Psoas muscle (tissue), 8 donors: ENCODE data around the gene SRRM5. TPM values are rescaled to one million over a fixed set of nuclear protein-coding genes. Genes with fewer than 3 reads are reported as not detected.
"Not testable (repeated sequence)": the region's sequence is repeated elsewhere in the genome, so short reads cannot be mapped to it uniquely, and the experiment has no call there.

Experiments
- ATAC-seq, 4 donors: fragments of 200-7000 bp; cut with Tn5 transposase; one replicate each; pipeline ENCODE4 v1.9.1; 2020; ENCODE audit warnings: moderate library complexity in 3 of 4, mild to moderate bottlenecking in 2 of 4
- DNase-seq, 2 donors: peaks; one replicate each; pipeline ENCODE4 v3.0.0-alpha.2; 2020
- H3K27ac ChIP-seq: fragments of 200-600 bp; one replicate; pipeline ENCODE4 v1.8.0; 2022
- H3K27me3 ChIP-seq, 3 donors: fragments of 200-600 bp in 1 of 3; one replicate each; pipeline versions ENCODE4 v1.6.1 to v1.8.0; 2013 to 2022; ENCODE audit warnings: low read length in 2 of 3, mild to moderate bottlenecking in 2 of 3, moderate library complexity in 1 of 3; ENCODE audit not compliant: insufficient read depth in 3 of 3
- H3K36me3 ChIP-seq, 2 donors: fragments of 200-600 bp in 1 of 2; one replicate each; pipeline versions ENCODE4 v1.6.1 to v1.8.0; 2013 to 2022; ENCODE audit warnings: low read depth in 1 of 2, mild to moderate bottlenecking in 1 of 2, moderate library complexity in 1 of 2; ENCODE audit not compliant: insufficient read depth in 1 of 2
- H3K4me1 ChIP-seq: fragments of 200-600 bp; one replicate; pipeline ENCODE4 v1.8.0; 2022
- H3K4me3 ChIP-seq: fragments of 200-600 bp; one replicate; pipeline ENCODE4 v1.8.0; 2022; ENCODE audit warnings: mild to moderate bottlenecking
- H3K9me3 ChIP-seq: fragments of 200-600 bp; one replicate; pipeline ENCODE4 v1.8.0; 2022
- CTCF ChIP-seq: fragments of 200-600 bp; IDR thresholded peaks from one replicate; pipeline ENCODE4 v1.8.0; 2022; ENCODE audit warnings: antibody characterized with exemption
- WGBS, 3 donors: extraction: QIAGEN DNeasy Blood & Tissue Kit; methylation state at CpG; one replicate each; pipeline versions ENCODE4 v1.1.6 to v1.1.7; 2013; 5-methylcytosine and 5-hydroxymethylcytosine counted together
- intact Hi-C, 2 donors: fragments of 100-400 bp; cut with DNase I; formaldehyde crosslinking; loops; one replicate each; pipeline versions ENCODE4 v1.11.0 to v1.14.2; 2022
- polyA plus RNA-seq, 3 donors: library from polyadenylated mRNA; stranded (reverse); fragments of 200-250 nt; gene quantifications; one replicate each; pipeline ENCODE4 v1.2.3, GENCODE V29; 2013
- total RNA-seq, 4 donors: library from RNA; stranded (reverse); fragmentation: NEBNext Ultra II Directional in 2 of 4; extraction: Animal tissue kit (Norgen Biotek cat#: 25700) in 2 of 4; gene quantifications; one replicate each; pipeline versions ENCODE4 v1.2.1 to v1.2.4, GENCODE V29; 2021 to 2023
- donor health status: healthy with polysubstance abuse.
- donor health status: DM: no; HTN: no; CAD: no; lungs with moderate emphysema.
- donor health status: Bipolar disorder and iron deficiency.
- donor health status: healthy.
- donor health status: DM: yes; HTN: yes; CAD: no.
- donor health status: DM: no; HTN: no; CAD: no.
- donor health status: DM: no; HTN: no; CAD: no.
- donor health status: DM: yes; HTN: yes; CAD: no.

SRRM5 gene
- total and polyA plus RNA-seq, 7 donors: 0.10 to 1.1 (median 0.27) TPM; not detected in 1

- H3K4me3 ChIP-seq: no peak overlapping the region
- peaks cover 0 to 3% of the 10 kb centered on the region in 2 donors for H3K36me3 ChIP-seq
- TF ChIP-seq CTCF: no peak
- H3K27me3 ChIP-seq: peaks cover 0 to 10% (median 5%) of the 10 kb centered on the region in 3 donors
- no peaks in the 10 kb centered on the region for H3K9me3 ChIP-seq
- no peaks in the 10 kb centered on the region for H3K4me1 ChIP-seq
- intact Hi-C loops: no loop called here
- DNase-seq (no peak), ATAC-seq (no peak)
- WGBS, 3 donors: 26 to 40% (median 29%) methylated on average over 3 of the region's 3 CpGs
- no peak overlapping the region for H3K27ac ChIP-seq
Observed at GRCh38 chr19:43643326-43643725, 31.4 kb downstream of the SRRM5 start.

DNA sequence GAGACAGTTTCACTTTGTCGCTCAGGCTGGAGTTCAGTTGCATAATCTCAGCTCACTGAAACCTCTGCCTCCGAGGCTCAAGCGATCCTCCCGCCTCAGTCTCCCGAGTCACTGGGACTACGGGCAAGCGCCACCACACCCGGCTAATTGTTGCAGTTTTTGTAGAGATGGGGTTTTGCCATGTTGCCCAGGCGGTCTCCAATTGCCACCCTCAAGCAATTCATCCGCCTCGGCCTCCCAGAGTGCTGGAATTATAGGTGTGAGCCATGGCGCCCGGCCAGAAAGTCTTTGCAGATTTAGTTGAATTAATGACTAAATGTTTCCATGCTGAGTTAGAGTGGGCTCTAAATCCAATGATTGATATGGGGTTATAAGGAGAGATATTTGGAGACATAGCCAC is 32.3 kb downstream of the SRRM5 start:
- WGBS, 3 donors: 77 to 88% (median 78%) methylated on average over 13 of the region's 13 CpGs
- intact Hi-C loops: no loop called here

DNA sequence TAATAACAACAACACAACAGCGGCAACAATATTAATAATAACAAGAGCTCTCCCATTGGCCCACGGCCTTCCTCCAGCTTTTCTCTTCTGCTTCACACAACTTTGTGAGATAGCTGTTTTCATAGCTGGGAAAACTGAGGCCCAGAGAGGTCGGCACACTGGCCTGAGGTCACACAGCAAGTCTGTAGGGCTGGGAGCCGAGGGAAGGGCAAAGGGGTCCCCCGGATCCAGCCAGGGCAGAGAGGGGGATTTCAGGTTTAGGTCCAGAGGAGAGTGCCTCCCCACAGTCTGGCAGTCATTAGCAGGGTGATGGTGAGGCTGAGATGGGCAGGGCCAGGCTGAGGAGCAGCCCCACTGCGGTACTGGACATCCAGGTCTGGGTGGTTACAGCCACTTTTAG is 36.7 kb downstream of the SRRM5 start:
- no peak overlapping the region for H3K4me3 ChIP-seq
- H3K4me1 ChIP-seq: no peaks in the 10 kb centered on the region
- intact Hi-C loops: no loop called here
- H3K9me3 ChIP-seq: no peaks in the 10 kb centered on the region
- no peak for ATAC-seq
- H3K27ac ChIP-seq: no peak overlapping the region
- WGBS, 3 donors: 96 to 99% (median 98%) methylated on average over 6 of the region's 6 CpGs
- DNase-seq: no peak
- no peaks in the 10 kb centered on the region for H3K27me3 ChIP-seq
- TF ChIP-seq CTCF: no peak
- H3K36me3 ChIP-seq: peaks cover 0 to 9% of the 10 kb centered on the region in 2 donors

More for the DNA sequence above, 32.3 kb downstream of the SRRM5 start:
- no peak for ATAC-seq
- Histone ChIP-seq H3K27me3 (peaks cover 0 to 8% (median 5%) of the 10 kb centered on the region in 3 donors), H3K9me3 (no peaks in the 10 kb centered on the region), H3K27ac (no peak overlapping the region), H3K4me1 (no peaks in the 10 kb centered on the region), H3K4me3 (no peak overlapping the region), H3K36me3 (peaks cover 0 to 9% of the 10 kb centered on the region in 2 donors)
- DNase-seq: no peak
- no peak for TF ChIP-seq CTCF

- DNase-seq (no peak), ATAC-seq (no peak)
- Histone ChIP-seq H3K27ac (no peak overlapping the region), H3K4me3 (no peak overlapping the region), H3K9me3 (no peaks in the 10 kb centered on the region), H3K36me3 (peaks cover 0 to 9% of the 10 kb centered on the region in 2 donors), H3K4me1 (no peaks in the 10 kb centered on the region), H3K27me3 (no peaks in the 10 kb centered on the region)
- 64 to 73% (median 69%) methylated on average over 2 of the region's 2 CpGs for WGBS, 3 donors
- intact Hi-C loops: no loop called here
- no peak for TF ChIP-seq CTCF
Observed at GRCh38 chr19:43649514-43649913, 37.6 kb downstream of the SRRM5 start.

- intact Hi-C loops: loop anchor here (5.0 to 10.0 kb wide), 4 partner anchors 98 to 1198 kb away; no protein-coding TSS in a partner anchor
- DNase-seq, H3K4me1 ChIP-seq, H3K36me3 ChIP-seq, ATAC-seq, H3K9me3 ChIP-seq, H3K27ac ChIP-seq, H3K27me3 ChIP-seq, H3K4me3 ChIP-seq: not testable (repeated sequence)
- 94 to 99% (median 96%) methylated on average over 7 of the region's 7 CpGs for WGBS, 3 donors
Observed at GRCh38 chr19:43650276-43650675, 38.4 kb downstream of the SRRM5 start.
